ENCODE results near the gene NEGR1.
"Not testable (repeated sequence)": the region's sequence is repeated elsewhere in the genome, so short reads cannot be mapped to it uniquely, and the experiment has no call there.

GRCh38 chr1:72235931-72236330 lies 46.4 kb downstream of the NEGR1 start:
- not testable (repeated sequence) for TF ChIP-seq CTCF (IDR thresholded peaks at IDR 0.05; ENCODE audit: insufficient read depth, low read depth, low read length); EZH2 (IDR thresholded peaks at IDR 0.05; ENCODE audit: insufficient read depth, low read length)
